Gastroesophageal sphincter (tissue), 3 donors: ENCODE measurements around the gene PARM1.

Experiments used
- EP300 ChIP-seq: sonication (generic); formaldehyde crosslinking; IDR thresholded peaks from one replicate; pipeline ENCODE4 v1.6.1; 2017; ENCODE audit warnings: antibody characterized with exemption, mild to moderate bottlenecking
- POLR2A ChIP-seq, 2 donors: fragments of 450-650 bp; IDR thresholded peaks; one replicate each; pipeline ENCODE4 v1.6.1; 2017; ENCODE audit warnings: antibody characterized with exemption in 2 of 2, mild to moderate bottlenecking in 2 of 2, moderate library complexity in 1 of 2
- TF ChIP-seq, protein P1 (sequence below), 4 experiments: fragments of 200-600 bp in 2 of 4; fragments of 450-650 bp in 2 of 4; sonication (generic) in 1 of 4; IDR thresholded peaks; one replicate each; pipeline ENCODE4 v1.5.1; 2017 to 2019; ENCODE audit warnings: antibody characterized with exemption in 4 of 4, mild to moderate bottlenecking in 2 of 4, moderate library complexity in 2 of 4

DNA sequence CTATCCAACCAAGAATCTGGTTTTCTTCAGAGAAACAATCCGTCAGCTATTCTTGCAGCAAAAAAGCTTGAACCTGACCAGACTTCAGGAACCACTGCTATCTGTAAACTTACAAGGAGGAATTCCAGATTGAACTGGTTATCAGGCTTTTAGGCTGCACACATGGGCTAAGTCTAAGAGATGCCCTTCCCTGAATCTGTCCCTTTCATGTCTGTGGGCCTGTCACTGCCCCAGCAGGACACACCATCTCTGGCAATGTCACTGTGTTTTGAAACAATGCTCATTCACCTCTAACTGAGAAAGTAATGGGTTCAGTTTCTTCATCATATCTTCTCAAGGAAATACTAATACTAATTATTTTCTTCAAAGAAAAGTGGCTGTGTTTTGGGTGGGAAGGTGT lies 72.8 kb downstream of the PARM1 start:
- TF ChIP-seq, protein P1, sequence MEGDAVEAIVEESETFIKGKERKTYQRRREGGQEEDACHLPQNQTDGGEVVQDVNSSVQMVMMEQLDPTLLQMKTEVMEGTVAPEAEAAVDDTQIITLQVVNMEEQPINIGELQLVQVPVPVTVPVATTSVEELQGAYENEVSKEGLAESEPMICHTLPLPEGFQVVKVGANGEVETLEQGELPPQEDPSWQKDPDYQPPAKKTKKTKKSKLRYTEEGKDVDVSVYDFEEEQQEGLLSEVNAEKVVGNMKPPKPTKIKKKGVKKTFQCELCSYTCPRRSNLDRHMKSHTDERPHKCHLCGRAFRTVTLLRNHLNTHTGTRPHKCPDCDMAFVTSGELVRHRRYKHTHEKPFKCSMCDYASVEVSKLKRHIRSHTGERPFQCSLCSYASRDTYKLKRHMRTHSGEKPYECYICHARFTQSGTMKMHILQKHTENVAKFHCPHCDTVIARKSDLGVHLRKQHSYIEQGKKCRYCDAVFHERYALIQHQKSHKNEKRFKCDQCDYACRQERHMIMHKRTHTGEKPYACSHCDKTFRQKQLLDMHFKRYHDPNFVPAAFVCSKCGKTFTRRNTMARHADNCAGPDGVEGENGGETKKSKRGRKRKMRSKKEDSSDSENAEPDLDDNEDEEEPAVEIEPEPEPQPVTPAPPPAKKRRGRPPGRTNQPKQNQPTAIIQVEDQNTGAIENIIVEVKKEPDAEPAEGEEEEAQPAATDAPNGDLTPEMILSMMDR (IDR thresholded peaks at IDR 0.05), result no peak
- TF ChIP-seq POLR2A (IDR thresholded peaks at IDR 0.05) (no peak), EP300 (no peak)
